ENCODE measurements around the gene MOB3B. TPM values are rescaled to one million over a fixed set of nuclear protein-coding genes. Genes with fewer than 3 reads are reported as not detected.

The MOB3B gene
- total and polyA plus RNA-seq, 2 of the 13 experiments (the other 11 are each of a cell fraction or from before 2014, with no cell fraction given) = 0.03 to 0.09 TPM

DNA sequence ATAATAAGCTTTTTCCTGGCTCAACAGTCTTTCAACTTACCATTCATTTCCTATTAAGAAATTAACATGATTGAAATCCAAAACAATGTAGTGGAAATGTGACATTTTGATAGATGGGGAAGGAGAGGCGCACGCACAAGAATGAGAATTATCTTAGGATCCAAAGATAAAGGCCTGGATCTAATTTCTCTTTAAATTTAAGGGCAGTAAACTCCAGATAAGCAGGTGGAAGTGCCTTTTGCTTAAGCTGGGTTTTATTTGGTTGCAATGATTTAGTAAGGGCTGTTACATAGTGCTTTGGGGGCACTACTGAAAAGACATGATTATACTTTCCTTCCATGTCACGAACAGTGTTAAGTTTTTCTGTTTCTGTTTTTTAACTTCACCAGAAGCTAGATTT, 250.0 kb downstream of the MOB3B start (continued):
- TF ChIP-seq ZNF318 (CRISPR knock-in tag; IDR thresholded peaks at IDR 0.05) (no peak), ZSCAN31 (CRISPR knock-in tag; IDR thresholded peaks at IDR 0.05; ENCODE audit: low read depth) (no peak), LCORL (IDR thresholded peaks at IDR 0.05) (no peak), LCORL (CRISPR knock-in tag; IDR thresholded peaks at IDR 0.05) (no peak), KDM5B (CRISPR knock-in tag; IDR thresholded peaks at IDR 0.05; ENCODE audit: borderline replicate concordance) (no peak), ZNF546 (CRISPR knock-in tag; conservative IDR thresholded peaks at IDR 0.05) (no peak), ZNF670 (CRISPR knock-in tag; IDR thresholded peaks at IDR 0.05; ENCODE audit: borderline replicate concordance) (no peak), TOPORS (CRISPR knock-in tag; IDR thresholded peaks at IDR 0.05) (no peak), ZNF513 (CRISPR knock-in tag; conservative IDR thresholded peaks at IDR 0.05) (no peak), ZNF839 (CRISPR knock-in tag; IDR thresholded peaks at IDR 0.05; ENCODE audit: borderline replicate concordance) (no peak)
- TF ChIP-seq, protein P1, sequence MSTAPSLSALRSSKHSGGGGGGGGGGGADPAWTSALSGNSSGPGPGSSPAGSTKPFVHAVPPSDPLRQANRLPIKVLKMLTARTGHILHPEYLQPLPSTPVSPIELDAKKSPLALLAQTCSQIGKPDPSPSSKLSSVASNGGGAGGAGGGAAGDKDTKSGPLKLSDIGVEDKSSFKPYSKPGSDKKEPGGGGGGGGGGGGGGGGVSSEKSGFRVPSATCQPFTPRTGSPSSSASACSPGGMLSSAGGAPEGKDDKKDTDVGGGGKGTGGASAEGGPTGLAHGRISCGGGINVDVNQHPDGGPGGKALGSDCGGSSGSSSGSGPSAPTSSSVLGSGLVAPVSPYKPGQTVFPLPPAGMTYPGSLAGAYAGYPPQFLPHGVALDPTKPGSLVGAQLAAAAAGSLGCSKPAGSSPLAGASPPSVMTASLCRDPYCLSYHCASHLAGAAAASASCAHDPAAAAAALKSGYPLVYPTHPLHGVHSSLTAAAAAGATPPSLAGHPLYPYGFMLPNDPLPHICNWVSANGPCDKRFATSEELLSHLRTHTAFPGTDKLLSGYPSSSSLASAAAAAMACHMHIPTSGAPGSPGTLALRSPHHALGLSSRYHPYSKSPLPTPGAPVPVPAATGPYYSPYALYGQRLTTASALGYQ (CRISPR knock-in tag; IDR thresholded peaks at IDR 0.05) = no peak
- TF ChIP-seq, protein P2, sequence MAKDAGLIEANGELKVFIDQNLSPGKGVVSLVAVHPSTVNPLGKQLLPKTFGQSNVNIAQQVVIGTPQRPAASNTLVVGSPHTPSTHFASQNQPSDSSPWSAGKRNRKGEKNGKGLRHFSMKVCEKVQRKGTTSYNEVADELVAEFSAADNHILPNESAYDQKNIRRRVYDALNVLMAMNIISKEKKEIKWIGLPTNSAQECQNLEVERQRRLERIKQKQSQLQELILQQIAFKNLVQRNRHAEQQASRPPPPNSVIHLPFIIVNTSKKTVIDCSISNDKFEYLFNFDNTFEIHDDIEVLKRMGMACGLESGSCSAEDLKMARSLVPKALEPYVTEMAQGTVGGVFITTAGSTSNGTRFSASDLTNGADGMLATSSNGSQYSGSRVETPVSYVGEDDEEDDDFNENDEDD (CRISPR knock-in tag; IDR thresholded peaks at IDR 0.05; ENCODE audit: borderline replicate concordance) = no peak
- TF ChIP-seq, protein P3, sequence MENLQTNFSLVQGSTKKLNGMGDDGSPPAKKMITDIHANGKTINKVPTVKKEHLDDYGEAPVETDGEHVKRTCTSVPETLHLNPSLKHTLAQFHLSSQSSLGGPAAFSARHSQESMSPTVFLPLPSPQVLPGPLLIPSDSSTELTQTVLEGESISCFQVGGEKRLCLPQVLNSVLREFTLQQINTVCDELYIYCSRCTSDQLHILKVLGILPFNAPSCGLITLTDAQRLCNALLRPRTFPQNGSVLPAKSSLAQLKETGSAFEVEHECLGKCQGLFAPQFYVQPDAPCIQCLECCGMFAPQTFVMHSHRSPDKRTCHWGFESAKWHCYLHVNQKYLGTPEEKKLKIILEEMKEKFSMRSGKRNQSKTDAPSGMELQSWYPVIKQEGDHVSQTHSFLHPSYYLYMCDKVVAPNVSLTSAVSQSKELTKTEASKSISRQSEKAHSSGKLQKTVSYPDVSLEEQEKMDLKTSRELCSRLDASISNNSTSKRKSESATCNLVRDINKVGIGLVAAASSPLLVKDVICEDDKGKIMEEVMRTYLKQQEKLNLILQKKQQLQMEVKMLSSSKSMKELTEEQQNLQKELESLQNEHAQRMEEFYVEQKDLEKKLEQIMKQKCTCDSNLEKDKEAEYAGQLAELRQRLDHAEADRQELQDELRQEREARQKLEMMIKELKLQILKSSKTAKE (CRISPR knock-in tag; IDR thresholded peaks at IDR 0.05; ENCODE audit: borderline replicate concordance) = no peak
- TF ChIP-seq, protein P4, sequence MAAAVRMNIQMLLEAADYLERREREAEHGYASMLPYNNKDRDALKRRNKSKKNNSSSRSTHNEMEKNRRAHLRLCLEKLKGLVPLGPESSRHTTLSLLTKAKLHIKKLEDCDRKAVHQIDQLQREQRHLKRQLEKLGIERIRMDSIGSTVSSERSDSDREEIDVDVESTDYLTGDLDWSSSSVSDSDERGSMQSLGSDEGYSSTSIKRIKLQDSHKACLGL (CRISPR knock-in tag; IDR thresholded peaks at IDR 0.05) = no peak

Measured in HepG2 (cell line).